KBM-7 (cell line): ENCODE measurements around the gene SLCO3A1.

Experiments
- DNase-seq: peaks from one replicate; pipeline ENCODE4 v3.0.0-alpha.2; 2015
- in situ Hi-C: fragments of 300-500 bp; cut with MboI; formaldehyde crosslinking; loops from 2 replicates; pipeline ENCODE4 v1.14.3; 2020; ENCODE audit warnings: low sequenced_read_pairs, low pct_unique_long_range_greater_than_20kb, mixed read lengths

SLCO3A1 gene

GRCh38 chr15:91857224-91857585 lies 3.7 kb downstream of the SLCO3A1 start:
- in situ Hi-C loops = no loop called here
- DNase-seq = no peak

- peak; percentile 27 for DNase-seq
- in situ Hi-C loops = no loop called here
These were observed 4.3 kb downstream of the SLCO3A1 start for GRCh38 chr15:91857772-91858171.

GRCh38 chr15:91860498-91860897 lies 7.0 kb downstream of the SLCO3A1 start:
- in situ Hi-C loops = no loop called here
- no peak for DNase-seq

GRCh38 chr15:91861223-91861622 lies 7.7 kb downstream of the SLCO3A1 start:
- DNase-seq = peak; percentile 75
- in situ Hi-C loops = no loop called here

GRCh38 chr15:91862891-91863504 lies 9.5 kb downstream of the SLCO3A1 start:
- in situ Hi-C loops = no loop called here
- no peak for DNase-seq

- in situ Hi-C loops = no loop called here
- DNase-seq = no peak
These were observed 10.2 kb downstream of the SLCO3A1 start for GRCh38 chr15:91863621-91864255.

- no peak for DNase-seq
- in situ Hi-C loops = no loop called here
These were observed 11.2 kb downstream of the SLCO3A1 start for GRCh38 chr15:91864664-91865063.

- in situ Hi-C loops = no loop called here
- DNase-seq = no peak
These were observed 12.0 kb downstream of the SLCO3A1 start for GRCh38 chr15:91865486-91865885.

GRCh38 chr15:91865950-91866349 lies 12.4 kb downstream of the SLCO3A1 start:
- in situ Hi-C loops = no loop called here
- DNase-seq = no peak

- in situ Hi-C loops = no loop called here
- peak; percentile 58 for DNase-seq
These were observed 12.9 kb downstream of the SLCO3A1 start for GRCh38 chr15:91866371-91866905.

GRCh38 chr15:91866971-91867372 lies 13.5 kb downstream of the SLCO3A1 start:
- in situ Hi-C loops = no loop called here
- DNase-seq = no peak

GRCh38 chr15:91867581-91868026 lies 14.1 kb downstream of the SLCO3A1 start:
- DNase-seq = no peak
- in situ Hi-C loops = no loop called here

GRCh38 chr15:91870876-91871537 lies 17.5 kb downstream of the SLCO3A1 start:
- DNase-seq = no peak
- in situ Hi-C loops = no loop called here

- in situ Hi-C loops = no loop called here
These were observed 18.3 kb downstream of the SLCO3A1 start for GRCh38 chr15:91871837-91872236.

GRCh38 chr15:91872356-91873137 lies 19.0 kb downstream of the SLCO3A1 start:
- DNase-seq = no peak
- in situ Hi-C loops = no loop called here

More at GRCh38 chr15:91871837-91872236, 18.3 kb downstream of the SLCO3A1 start:
- no peak for DNase-seq

GRCh38 chr15:91873138-91873536 lies 19.6 kb downstream of the SLCO3A1 start:
- no peak for DNase-seq
- in situ Hi-C loops = no loop called here

GRCh38 chr15:91874171-91874570 lies 20.7 kb downstream of the SLCO3A1 start:
- in situ Hi-C loops = no loop called here
- no peak for DNase-seq

GRCh38 chr15:91874992-91875660 lies 21.6 kb downstream of the SLCO3A1 start:
- no peak for DNase-seq
- in situ Hi-C loops = no loop called here

- DNase-seq = no peak
- in situ Hi-C loops = no loop called here
These were observed 22.7 kb downstream of the SLCO3A1 start for GRCh38 chr15:91876187-91876586.
